ENCODE results near the gene NXT1.

DNA sequence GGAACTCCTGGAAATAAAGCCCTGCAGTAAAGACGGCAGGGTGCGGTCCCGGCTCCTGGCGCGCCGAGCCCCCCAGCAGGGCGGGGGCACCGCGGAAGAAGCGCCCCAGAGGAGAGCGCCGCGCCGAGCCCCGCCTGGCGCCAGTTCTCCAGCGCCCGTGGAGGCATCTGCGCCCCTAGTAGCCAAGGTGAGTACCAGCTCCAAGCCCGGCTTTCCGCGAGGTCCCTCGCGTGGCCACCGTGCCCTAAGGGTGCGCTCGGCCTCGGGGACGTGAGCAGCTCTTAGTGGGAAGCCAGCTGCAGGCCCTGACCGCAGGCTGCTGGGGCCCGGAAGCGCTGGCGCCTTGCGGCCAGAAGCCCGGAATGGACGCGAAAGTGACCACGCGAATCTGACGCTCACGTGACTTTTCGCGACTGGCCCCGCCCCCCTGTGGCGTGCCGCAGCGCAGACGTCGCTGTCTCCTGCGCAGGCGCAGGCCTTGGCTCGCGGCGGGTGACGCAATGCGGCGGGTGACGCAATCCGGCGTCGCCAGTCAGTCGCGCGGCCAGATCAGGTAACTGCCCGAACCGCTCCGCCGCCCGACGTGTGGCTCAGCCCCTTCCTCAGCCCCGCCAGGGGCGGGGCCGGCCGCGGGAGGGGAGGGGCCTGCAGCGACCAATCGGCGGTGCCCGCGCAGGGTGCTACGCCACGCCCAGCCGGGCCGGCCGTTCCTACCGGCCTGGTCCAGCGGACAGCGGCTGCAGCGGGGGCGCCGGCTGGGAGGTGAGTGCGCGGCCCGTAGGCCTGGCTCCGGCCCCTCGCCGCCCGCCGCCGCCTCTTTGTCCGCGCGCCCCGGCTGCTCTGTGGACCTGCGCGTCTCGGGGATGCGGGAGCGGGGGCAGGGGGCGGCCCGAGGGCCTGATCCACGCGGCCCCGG is 11.1 kb downstream of the NXT1 start, which contains the start of gene GZF1:
- TF ChIP-seq EZH2 (IDR thresholded peaks at IDR 0.05; ENCODE audit: borderline replicate concordance, low read depth, low read length, severe bottlenecking), result no peak
- TF ChIP-seq CTCF (IDR thresholded peaks at IDR 0.05; ENCODE audit: borderline replicate concordance, extremely low read depth, low read length, poor library complexity, severe bottlenecking), result peak; percentile 36

Data from DND-41 (cell line).